Activated gamma-delta T cell treated with Interleukin-2 at 50 U/mL for 16 hours (primary cell): ENCODE results near the gene SPN.
"Not testable (repeated sequence)": the region's sequence is repeated elsewhere in the genome, so short reads cannot be mapped to it uniquely, and the experiment has no call there.

ENCODE experiments used
- DNase-seq: peaks from one replicate; pipeline ENCODE4 v3.0.0-alpha.2; 2020

SPN gene

GRCh38 chr16:29646947-29647346 lies 16.1 kb upstream of the SPN start:
- no peak for DNase-seq

GRCh38 chr16:29649588-29650494 lies 13.2 kb upstream of the SPN start:
- DNase-seq: no peak

GRCh38 chr16:29650771-29651170 lies 12.3 kb upstream of the SPN start:
- DNase-seq: no peak

GRCh38 chr16:29651774-29652349 lies 11.2 kb upstream of the SPN start:
- DNase-seq: no peak

GRCh38 chr16:29653471-29653870 lies 9.6 kb upstream of the SPN start:
- DNase-seq: no peak

GRCh38 chr16:29653890-29654289 lies 9.2 kb upstream of the SPN start:
- not testable (repeated sequence) for DNase-seq

- DNase-seq: no peak
Observed at GRCh38 chr16:29656688-29657523, 6.1 kb upstream of the SPN start.

GRCh38 chr16:29658705-29659104 lies 4.3 kb upstream of the SPN start:
- no peak for DNase-seq

GRCh38 chr16:29662000-29662728 lies 883 bp upstream of the SPN start:
- no peak for DNase-seq

- DNase-seq: peak; percentile 59
Observed at GRCh38 chr16:29662729-29663015, 375 bp upstream of the SPN start.

- DNase-seq: no peak
Observed at GRCh38 chr16:29663807-29664090, 702 bp downstream of the SPN start.

- DNase-seq: peak; percentile 45
Observed at GRCh38 chr16:29664091-29664921, 1.3 kb downstream of the SPN start.

GRCh38 chr16:29665294-29666077 lies 2.4 kb downstream of the SPN start:
- peak; percentile 36 for DNase-seq

- not testable (repeated sequence) for DNase-seq
Observed at GRCh38 chr16:29667322-29667610, 4.2 kb downstream of the SPN start.

GRCh38 chr16:29667755-29668154 lies 4.7 kb downstream of the SPN start:
- no peak for DNase-seq

- DNase-seq: no peak
Observed at GRCh38 chr16:29668267-29668666, 5.2 kb downstream of the SPN start.

GRCh38 chr16:29673501-29673900 lies 10.5 kb downstream of the SPN start:
- DNase-seq: no peak

GRCh38 chr16:29674188-29674587 lies 11.1 kb downstream of the SPN start:
- no peak for DNase-seq

GRCh38 chr16:29675811-29676643 lies 13.0 kb downstream of the SPN start:
- no peak for DNase-seq

GRCh38 chr16:29676989-29677785 lies 14.1 kb downstream of the SPN start:
- no peak for DNase-seq
